Panc1 (cell line): Measurements from ENCODE around the gene IGSF11. TPM values are rescaled to one million over a fixed set of nuclear protein-coding genes. Genes with fewer than 3 reads are reported as not detected.

Experiments
- ATAC-seq: fragments of 200-7000 bp; cut with Tn5 transposase; 2 replicates; pipeline ENCODE4 v1.9.1; 2020; ENCODE audit warnings: mild to moderate bottlenecking, moderate library complexity
- BruUV-seq: library from RNA; stranded (reverse); fragments of 400-500 nt; replicated peaks from 2 replicates; lab custom pipeline; 2021; lab: Mats Ljungman, UMichigan
- CTCF ChIA-PET: fragments of 300-600 bp; sonication (Branson Sonifier 250); formaldehyde crosslinking; loops from one replicate; lab custom pipeline; 2022; ENCODE audit warnings: antibody characterized with exemption; lab: Charles Lee
- POLR2A ChIA-PET: fragments of 300-600 bp; sonication (Branson Sonifier 250); formaldehyde crosslinking; loops from one replicate; lab custom pipeline; 2022; ENCODE audit warnings: antibody characterized with exemption; lab: Charles Lee
- DNase-seq: peaks from one replicate; pipeline ENCODE4 v3.0.0-alpha.2; 2010; ENCODE audit warnings: low read depth, low spot score
- H3K27ac ChIP-seq: 2 replicates; pipeline ENCODE4 v1.5.1; 2011; ENCODE audit warnings: mild to moderate bottlenecking, low read length, inconsistent platforms
- H3K27me3 ChIP-seq: fragments of 200-500 bp; sonication (Bioruptor generic); 2 replicates; pipeline ENCODE4 v1.6.0; 2014; ENCODE audit warnings: low read length, inconsistent platforms; ENCODE audit not compliant: control insufficient read depth, insufficient read depth
- H3K36me3 ChIP-seq: fragments of 200-500 bp; sonication (Bioruptor generic); 2 replicates; pipeline ENCODE4 v1.5.1; 2014; ENCODE audit warnings: inconsistent platforms, mild to moderate bottlenecking, low read length, moderate library complexity; ENCODE audit not compliant: control insufficient read depth, insufficient read depth
- H3K4me1 ChIP-seq: 2 replicates; pipeline ENCODE4 v1.5.1; 2011; ENCODE audit warnings: inconsistent platforms, mild to moderate bottlenecking, low read length, moderate library complexity; ENCODE audit not compliant: control insufficient read depth, insufficient read depth
- H3K4me3 ChIP-seq, 2 experiments: 2 replicates each; pipeline ENCODE4 v1.5.1; 2011 to 2012; ENCODE audit warnings: low read depth in 2 of 2, low read length in 2 of 2, mild to moderate bottlenecking in 2 of 2, inconsistent platforms in 1 of 2, moderate library complexity in 1 of 2
- H3K9me3 ChIP-seq: fragments of 200-500 bp; sonication (Bioruptor generic); 2 replicates; pipeline ENCODE4 v1.5.1; 2014; ENCODE audit warnings: low read depth, mild to moderate bottlenecking, inconsistent platforms, low read length, moderate library complexity; ENCODE audit not compliant: control insufficient read depth, insufficient read depth
- POLR2AphosphoS5 ChIP-seq: IDR thresholded peaks from 2 replicates; pipeline ENCODE4 v1.6.1; 2012; ENCODE audit warnings: mild to moderate bottlenecking, low read depth, low read length, moderate library complexity
- SIN3A ChIP-seq: IDR thresholded peaks from 2 replicates; pipeline ENCODE4 v1.6.1; 2012; ENCODE audit warnings: low read depth, mild to moderate bottlenecking, low read length, moderate library complexity, borderline replicate concordance; ENCODE audit not compliant: insufficient read depth
- TCF7L2 ChIP-seq: IDR thresholded peaks from 2 replicates; pipeline ENCODE4 v1.6.1; 2011; ENCODE audit warnings: mild to moderate bottlenecking, low read depth, low read length, inconsistent platforms
- in situ Hi-C: cut with HindIII; loops from 2 replicates; pipeline ENCODE4 v1.10.0; 2016; ENCODE audit warnings: low sequenced_read_pairs, low pct_unique_long_range_greater_than_20kb
- intact Hi-C: fragments of 100-400 bp; cut with micrococcal nuclease; formaldehyde crosslinking; loops from one replicate; pipeline ENCODE4 v1.10.0; 2022; ENCODE audit not compliant: unreplicated experiment
- total RNA-seq: library from RNA; stranded (reverse); gene quantifications from one replicate; pipeline ENCODE4 v1.2.1, GENCODE V29; 2021; ENCODE audit not compliant: unreplicated experiment
- TF ChIP-seq, protein P1 (sequence below): fragments of 450-650 bp; IDR thresholded peaks from 2 replicates; pipeline ENCODE4 v1.5.1; 2017; ENCODE audit warnings: mild to moderate bottlenecking
- TF ChIP-seq, protein P2 (sequence below), 2 experiments: IDR thresholded peaks; 2 replicates each; pipeline ENCODE4 v1.6.1; 2011 to 2012; ENCODE audit warnings: low read depth in 2 of 2, control low read depth in 1 of 2, low read length in 1 of 2, mild to moderate bottlenecking in 1 of 2, moderate library complexity in 1 of 2; ENCODE audit not compliant: insufficient read depth in 1 of 2

Gene IGSF11
- total RNA-seq, 1 experiment from 2014 or later, result 0.33 TPM

DNA sequence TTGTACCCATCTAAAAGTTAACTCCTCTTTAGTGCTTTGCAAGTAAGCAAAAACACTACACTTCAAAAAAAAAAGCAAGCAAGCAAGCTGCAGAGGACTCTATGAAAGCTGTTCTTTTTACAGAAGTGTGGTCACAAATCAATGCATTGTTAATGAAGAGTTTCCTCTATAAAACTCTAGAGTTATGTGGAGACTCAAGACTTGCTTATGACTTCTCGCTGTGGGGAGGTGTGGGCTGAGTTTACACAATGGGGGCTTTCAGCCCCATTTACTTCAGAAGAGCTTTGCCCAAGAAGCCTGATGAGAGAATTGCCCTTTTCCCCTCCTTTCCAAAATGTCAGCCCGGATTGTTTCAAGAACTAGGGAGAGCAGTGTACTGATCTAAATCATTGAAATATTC lies 144.4 kb downstream of the IGSF11 start:
- POLR2A ChIA-PET, result no interaction called here

GRCh38 chr3:118889691-118890090 lies 145.0 kb downstream of the IGSF11 start:
- no peaks in the 10 kb centered on the region for H3K4me1 ChIP-seq
- BruUV-seq, result no TSS peak
- no peak for ATAC-seq
- peaks cover 19% of the 10 kb centered on the region for H3K27me3 ChIP-seq
- H3K27ac ChIP-seq, result no peak overlapping the region
- H3K9me3 ChIP-seq, result no peaks in the 10 kb centered on the region
- H3K36me3 ChIP-seq, result no peaks in the 10 kb centered on the region
- DNase-seq, result no peak
- TF ChIP-seq POLR2AphosphoS5, result no peak
- TF ChIP-seq, protein P1, sequence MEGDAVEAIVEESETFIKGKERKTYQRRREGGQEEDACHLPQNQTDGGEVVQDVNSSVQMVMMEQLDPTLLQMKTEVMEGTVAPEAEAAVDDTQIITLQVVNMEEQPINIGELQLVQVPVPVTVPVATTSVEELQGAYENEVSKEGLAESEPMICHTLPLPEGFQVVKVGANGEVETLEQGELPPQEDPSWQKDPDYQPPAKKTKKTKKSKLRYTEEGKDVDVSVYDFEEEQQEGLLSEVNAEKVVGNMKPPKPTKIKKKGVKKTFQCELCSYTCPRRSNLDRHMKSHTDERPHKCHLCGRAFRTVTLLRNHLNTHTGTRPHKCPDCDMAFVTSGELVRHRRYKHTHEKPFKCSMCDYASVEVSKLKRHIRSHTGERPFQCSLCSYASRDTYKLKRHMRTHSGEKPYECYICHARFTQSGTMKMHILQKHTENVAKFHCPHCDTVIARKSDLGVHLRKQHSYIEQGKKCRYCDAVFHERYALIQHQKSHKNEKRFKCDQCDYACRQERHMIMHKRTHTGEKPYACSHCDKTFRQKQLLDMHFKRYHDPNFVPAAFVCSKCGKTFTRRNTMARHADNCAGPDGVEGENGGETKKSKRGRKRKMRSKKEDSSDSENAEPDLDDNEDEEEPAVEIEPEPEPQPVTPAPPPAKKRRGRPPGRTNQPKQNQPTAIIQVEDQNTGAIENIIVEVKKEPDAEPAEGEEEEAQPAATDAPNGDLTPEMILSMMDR, result no peak
- no peak for TF ChIP-seq SIN3A
- TF ChIP-seq, protein P2, sequence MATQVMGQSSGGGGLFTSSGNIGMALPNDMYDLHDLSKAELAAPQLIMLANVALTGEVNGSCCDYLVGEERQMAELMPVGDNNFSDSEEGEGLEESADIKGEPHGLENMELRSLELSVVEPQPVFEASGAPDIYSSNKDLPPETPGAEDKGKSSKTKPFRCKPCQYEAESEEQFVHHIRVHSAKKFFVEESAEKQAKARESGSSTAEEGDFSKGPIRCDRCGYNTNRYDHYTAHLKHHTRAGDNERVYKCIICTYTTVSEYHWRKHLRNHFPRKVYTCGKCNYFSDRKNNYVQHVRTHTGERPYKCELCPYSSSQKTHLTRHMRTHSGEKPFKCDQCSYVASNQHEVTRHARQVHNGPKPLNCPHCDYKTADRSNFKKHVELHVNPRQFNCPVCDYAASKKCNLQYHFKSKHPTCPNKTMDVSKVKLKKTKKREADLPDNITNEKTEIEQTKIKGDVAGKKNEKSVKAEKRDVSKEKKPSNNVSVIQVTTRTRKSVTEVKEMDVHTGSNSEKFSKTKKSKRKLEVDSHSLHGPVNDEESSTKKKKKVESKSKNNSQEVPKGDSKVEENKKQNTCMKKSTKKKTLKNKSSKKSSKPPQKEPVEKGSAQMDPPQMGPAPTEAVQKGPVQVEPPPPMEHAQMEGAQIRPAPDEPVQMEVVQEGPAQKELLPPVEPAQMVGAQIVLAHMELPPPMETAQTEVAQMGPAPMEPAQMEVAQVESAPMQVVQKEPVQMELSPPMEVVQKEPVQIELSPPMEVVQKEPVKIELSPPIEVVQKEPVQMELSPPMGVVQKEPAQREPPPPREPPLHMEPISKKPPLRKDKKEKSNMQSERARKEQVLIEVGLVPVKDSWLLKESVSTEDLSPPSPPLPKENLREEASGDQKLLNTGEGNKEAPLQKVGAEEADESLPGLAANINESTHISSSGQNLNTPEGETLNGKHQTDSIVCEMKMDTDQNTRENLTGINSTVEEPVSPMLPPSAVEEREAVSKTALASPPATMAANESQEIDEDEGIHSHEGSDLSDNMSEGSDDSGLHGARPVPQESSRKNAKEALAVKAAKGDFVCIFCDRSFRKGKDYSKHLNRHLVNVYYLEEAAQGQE (IDR thresholded peaks at IDR 0.05; ENCODE audit: insufficient read depth in 1 of 2, low read depth in 2 of 2, low read length in 1 of 2), result no peak
- no peak for TF ChIP-seq TCF7L2
- in situ Hi-C loops (no loop called here), intact Hi-C loops (loop anchor here (10.0 kb wide), 1 partner anchor 675 kb away; no protein-coding TSS in a partner anchor)
- ChIA-PET CTCF (interaction anchor here (0.6 to 0.7 kb wide), 2 partner anchors 10 to 351 kb away, joined by 3 to 4 read pairs; no protein-coding TSS in a partner anchor), POLR2A (interaction anchor here (0.7 kb wide), 1 partner anchor 175 kb away, joined by 3 read pairs; no protein-coding TSS in a partner anchor)
- no peak overlapping the region for H3K4me3 ChIP-seq

More for the DNA sequence above, 144.4 kb downstream of the IGSF11 start:
- Histone ChIP-seq H3K27ac (no peak overlapping the region), H3K27me3 (peaks cover 19% of the 10 kb centered on the region), H3K4me1 (no peaks in the 10 kb centered on the region), H3K36me3 (no peaks in the 10 kb centered on the region), H3K4me3 (no peak overlapping the region), H3K9me3 (no peaks in the 10 kb centered on the region)
- TF ChIP-seq SIN3A (no peak), TCF7L2 (no peak)
- TF ChIP-seq, protein P1, result no peak
- TF ChIP-seq, protein P2 (IDR thresholded peaks at IDR 0.05; ENCODE audit: insufficient read depth in 1 of 2, low read depth in 2 of 2, low read length in 1 of 2), result no peak
- CTCF ChIA-PET, result no interaction called here
- no TSS peak for BruUV-seq
- in situ Hi-C loops (no loop called here), intact Hi-C loops (no loop called here)
- DNase-seq, result no peak
- ATAC-seq, result no peak
